ENCODE data around the gene OR1S1. TPM values are rescaled to one million over a fixed set of nuclear protein-coding genes. Genes with fewer than 3 reads are reported as not detected.

The OR1S1 gene
- total RNA-seq, 2 donors from 2014 or later: not detected

DNA sequence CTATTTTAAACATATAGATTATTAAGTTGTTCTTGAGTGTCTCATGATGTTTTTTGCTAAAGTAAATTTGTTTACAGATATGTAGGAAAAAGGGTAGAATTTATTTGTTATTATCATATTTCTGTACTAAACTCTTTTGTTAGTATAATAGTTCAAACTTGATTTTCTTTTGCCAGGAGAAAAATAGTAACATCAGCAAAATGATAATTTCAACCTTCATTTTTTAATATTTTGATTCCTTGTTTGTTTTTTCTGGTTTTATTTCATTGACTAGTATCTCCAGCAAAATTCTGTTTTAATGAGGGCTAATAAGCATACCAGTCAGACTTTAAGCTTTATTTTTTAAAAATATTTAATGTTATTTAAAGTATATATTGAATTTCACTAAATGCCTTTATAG lies 4.0 kb downstream of the OR1S1 start:
- H3K4me3 Mint-ChIP-seq: no peak overlapping the region
- ATAC-seq (replicated peaks in 1 of 2) (no peak), DNase-seq (no peak)
- no peak overlapping the region for H3K27ac Mint-ChIP-seq
- peaks cover 18% of the 10 kb centered on the region for H3K27me3 Mint-ChIP-seq (ENCODE audit: low read depth)
- no peaks in the 10 kb centered on the region for H3K36me3 Mint-ChIP-seq (ENCODE audit: insufficient read depth in 2 of 2)
- H3K4me1 Mint-ChIP-seq (ENCODE audit: low read depth): no peaks in the 10 kb centered on the region
- no peaks in the 10 kb centered on the region for H3K9me3 Mint-ChIP-seq

DNA sequence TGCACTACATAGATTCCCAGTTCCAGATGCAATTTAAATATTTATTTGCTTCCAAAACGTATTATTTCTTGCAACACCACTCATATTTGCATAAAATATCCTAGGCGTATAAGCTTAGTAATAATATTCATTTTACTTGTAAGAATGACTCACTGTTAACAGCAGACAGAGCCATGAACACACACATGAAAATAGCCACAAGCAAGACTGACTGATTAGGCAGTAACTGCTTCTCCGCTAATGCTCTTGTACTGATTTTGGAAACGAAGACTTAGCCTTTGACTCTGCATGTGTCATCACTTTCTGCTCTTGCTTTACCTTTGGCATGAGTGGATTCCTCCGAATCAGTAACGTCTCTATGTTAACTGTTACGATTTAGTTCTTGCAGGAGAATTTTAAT lies 10.2 kb downstream of the OR1S1 start:
- Mint-ChIP-seq H3K27me3 (ENCODE audit: low read depth) (peaks cover 8% of the 10 kb centered on the region), H3K9me3 (no peaks in the 10 kb centered on the region), H3K36me3 (ENCODE audit: insufficient read depth in 2 of 2) (no peaks in the 10 kb centered on the region), H3K4me3 (no peak overlapping the region), H3K4me1 (ENCODE audit: low read depth) (no peaks in the 10 kb centered on the region), H3K27ac (no peak overlapping the region)
- DNase-seq (no peak), ATAC-seq (replicated peaks in 1 of 2) (no peak)

DNA sequence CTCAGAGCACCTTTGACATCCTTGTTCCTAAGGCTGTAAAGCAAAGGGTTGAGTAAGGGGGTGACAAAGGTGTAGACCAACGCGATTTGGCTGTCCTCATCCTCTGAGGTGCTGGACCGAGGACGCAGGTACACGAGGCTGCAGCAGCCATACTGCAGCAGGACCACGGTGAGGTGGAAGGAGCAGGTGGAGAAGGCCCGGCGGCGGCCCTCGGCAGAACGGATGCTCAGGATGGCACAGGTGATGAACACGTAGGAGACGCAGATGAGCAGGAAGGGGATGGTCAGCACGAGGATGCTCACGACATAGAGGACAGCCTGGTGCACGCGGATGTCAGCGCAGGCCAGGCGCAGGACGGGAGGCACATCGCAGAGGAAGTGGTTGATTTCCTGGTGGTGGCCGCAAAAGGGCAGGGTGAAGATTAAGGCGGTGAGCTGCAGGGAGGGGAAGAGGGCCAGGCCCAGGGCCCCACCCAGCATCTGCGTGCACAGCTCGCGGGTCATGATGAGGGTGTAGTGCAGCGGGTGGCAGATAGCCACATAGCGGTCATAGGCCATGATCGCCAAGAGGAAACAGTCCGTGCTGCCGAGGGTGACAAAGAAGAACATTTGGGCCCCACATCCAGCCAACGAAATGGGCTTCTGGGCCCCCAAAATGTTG lies 15.6 kb downstream of the OR1S1 start:
- ATAC-seq (replicated peaks in 1 of 2): no peak
- H3K4me3 Mint-ChIP-seq: no peak overlapping the region
- H3K36me3 Mint-ChIP-seq (ENCODE audit: insufficient read depth in 2 of 2): no peaks in the 10 kb centered on the region
- DNase-seq: no peak
- H3K4me1 Mint-ChIP-seq (ENCODE audit: low read depth): no peaks in the 10 kb centered on the region
- H3K9me3 Mint-ChIP-seq: no peaks in the 10 kb centered on the region
- no peak overlapping the region for H3K27ac Mint-ChIP-seq
- H3K27me3 Mint-ChIP-seq (ENCODE audit: low read depth): peaks cover 17% of the 10 kb centered on the region

DNA sequence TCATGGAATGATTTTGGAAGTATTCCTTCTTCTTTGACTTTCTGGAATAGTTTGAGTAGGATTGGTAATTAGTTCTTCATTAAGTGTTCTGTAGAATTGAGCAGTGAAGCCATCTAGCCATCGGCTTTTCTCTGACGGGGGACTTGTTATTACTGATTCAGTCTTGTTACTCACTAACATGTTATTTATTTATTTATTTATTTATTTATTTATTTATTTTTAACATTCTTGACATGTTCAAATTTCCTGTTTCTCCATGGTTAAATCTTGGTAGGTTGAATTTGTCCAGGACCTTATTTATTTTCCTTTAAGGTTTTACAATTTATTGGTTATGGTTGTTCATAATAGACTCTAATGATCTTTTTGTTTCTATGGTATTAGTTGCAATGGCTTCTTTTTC lies 31.4 kb downstream of the OR1S1 start:
- Mint-ChIP-seq H3K27me3 (ENCODE audit: low read depth) (peaks cover 10% of the 10 kb centered on the region), H3K9me3 (peaks cover under 1 to 7% of the 10 kb centered on the region in 2 donors), H3K4me1 (ENCODE audit: low read depth) (no peaks in the 10 kb centered on the region), H3K4me3 (no peak overlapping the region), H3K36me3 (ENCODE audit: insufficient read depth in 2 of 2) (peaks cover 0 to 1% of the 10 kb centered on the region in 2 donors), H3K27ac (no peak overlapping the region)
- no peak for DNase-seq
- no peak for ATAC-seq (replicated peaks in 1 of 2)

DNA sequence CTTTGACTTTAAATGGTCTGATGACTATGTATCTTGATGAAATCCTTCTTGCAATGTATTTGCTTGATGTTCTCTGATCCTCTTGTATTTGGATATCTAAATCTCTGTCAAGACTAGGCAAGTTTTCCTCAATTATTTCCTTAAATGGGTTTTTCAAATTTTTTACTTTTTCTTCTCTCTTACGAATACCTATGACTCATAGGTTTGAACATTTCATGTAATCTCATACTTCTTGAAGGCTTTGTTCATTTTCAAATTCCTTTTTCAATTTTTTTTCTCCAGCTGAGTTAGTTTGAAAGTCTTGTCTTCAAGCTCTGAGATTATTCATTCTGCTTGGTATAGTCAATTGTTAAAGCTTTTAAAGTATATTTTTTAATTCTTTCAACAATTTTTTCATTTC lies 42.4 kb downstream of the OR1S1 start:
- DNase-seq (no peak), ATAC-seq (replicated peaks in 1 of 2) (no peak)
- Mint-ChIP-seq H3K27ac (no peak overlapping the region), H3K4me1 (ENCODE audit: low read depth) (no peaks in the 10 kb centered on the region), H3K27me3 (ENCODE audit: low read depth) (no peaks in the 10 kb centered on the region), H3K36me3 (ENCODE audit: insufficient read depth in 2 of 2) (peaks cover 0 to 5% of the 10 kb centered on the region in 2 donors), H3K9me3 (peaks cover 11 to 12% of the 10 kb centered on the region in 2 donors), H3K4me3 (no peak overlapping the region)

DNA sequence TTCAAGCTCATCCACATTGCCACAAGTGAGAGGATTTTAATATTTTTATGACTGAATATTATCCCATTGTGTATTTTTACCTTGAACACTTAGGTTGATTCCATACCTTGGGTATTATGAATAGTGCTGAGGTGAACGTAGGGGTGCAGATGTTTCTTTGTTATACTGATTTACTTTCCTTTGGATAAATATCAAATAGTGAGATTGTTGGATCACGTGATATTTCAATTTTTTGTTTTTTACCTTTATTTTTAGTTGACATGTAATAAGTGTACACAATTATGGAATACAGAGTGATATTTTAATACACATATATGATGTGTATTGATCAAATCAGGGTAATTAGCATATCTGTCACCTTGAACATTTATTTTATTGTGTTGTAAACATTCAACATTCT lies 47.5 kb downstream of the OR1S1 start:
- H3K4me1 Mint-ChIP-seq (ENCODE audit: low read depth): no peaks in the 10 kb centered on the region
- no peaks in the 10 kb centered on the region for H3K27me3 Mint-ChIP-seq (ENCODE audit: low read depth)
- no peak overlapping the region for H3K27ac Mint-ChIP-seq
- H3K36me3 Mint-ChIP-seq (ENCODE audit: insufficient read depth in 2 of 2): peaks cover 0 to 3% of the 10 kb centered on the region in 2 donors
- no peak overlapping the region for H3K4me3 Mint-ChIP-seq
- no peak for ATAC-seq (replicated peaks in 1 of 2)
- DNase-seq: no peak
- H3K9me3 Mint-ChIP-seq: peaks cover 7 to 9% of the 10 kb centered on the region in 2 donors

Other genes starting within 250 kb of the OR1S1 start
- gene OR9Q1, start 188.8 kb upstream of the OR1S1 start, total RNA-seq: not detected
- not detected for gene OR6Q1, start 181.8 kb upstream of the OR1S1 start, total RNA-seq
- not detected for gene OR9I1, start 87.2 kb upstream of the OR1S1 start, total RNA-seq
- gene OR9Q2, start 23.6 kb upstream of the OR1S1 start, total RNA-seq: not detected
- gene OR1S2, start 8.6 kb upstream of the OR1S1 start, total RNA-seq: not detected
- gene OR10Q1, start 16.2 kb downstream of the OR1S1 start, total RNA-seq: not detected
- not detected for gene OR10W1, start 55.5 kb downstream of the OR1S1 start, total RNA-seq
- not detected for gene OR5B17, start 146.3 kb downstream of the OR1S1 start, total RNA-seq
- gene OR5B3, start 194.2 kb downstream of the OR1S1 start, total RNA-seq: not detected
- not detected for gene OR5B2, start 215.4 kb downstream of the OR1S1 start, total RNA-seq
- under 1 TPM in 1 of 2 donors, not detected in 1; 0.24 TPM for gene OR5B12, start 229.5 kb downstream of the OR1S1 start, total RNA-seq